Psoas muscle (tissue), 8 donors: Measurements from ENCODE around the gene DPAGT1. TPM values are rescaled to one million over a fixed set of nuclear protein-coding genes. Genes with fewer than 3 reads are reported as not detected.
A peak's percentile ranks its signal among the peaks of the same experiment; 100 is the strongest.

ENCODE experiments used
- ATAC-seq, 4 donors: fragments of 200-7000 bp; cut with Tn5 transposase; one replicate each; pipeline ENCODE4 v1.9.1; 2020; ENCODE audit warnings: moderate library complexity in 3 of 4, mild to moderate bottlenecking in 2 of 4
- DNase-seq, 2 donors: peaks; one replicate each; pipeline ENCODE4 v3.0.0-alpha.2; 2020
- H3K27ac ChIP-seq: fragments of 200-600 bp; one replicate; pipeline ENCODE4 v1.8.0; 2022
- H3K27me3 ChIP-seq, 3 donors: fragments of 200-600 bp in 1 of 3; one replicate each; pipeline versions ENCODE4 v1.6.1 to v1.8.0; 2013 to 2022; ENCODE audit warnings: low read length in 2 of 3, mild to moderate bottlenecking in 2 of 3, moderate library complexity in 1 of 3; ENCODE audit not compliant: insufficient read depth in 3 of 3
- H3K36me3 ChIP-seq, 2 donors: fragments of 200-600 bp in 1 of 2; one replicate each; pipeline versions ENCODE4 v1.6.1 to v1.8.0; 2013 to 2022; ENCODE audit warnings: low read depth in 1 of 2, mild to moderate bottlenecking in 1 of 2, moderate library complexity in 1 of 2; ENCODE audit not compliant: insufficient read depth in 1 of 2
- H3K4me1 ChIP-seq: fragments of 200-600 bp; one replicate; pipeline ENCODE4 v1.8.0; 2022
- H3K4me3 ChIP-seq: fragments of 200-600 bp; one replicate; pipeline ENCODE4 v1.8.0; 2022; ENCODE audit warnings: mild to moderate bottlenecking
- H3K9me3 ChIP-seq: fragments of 200-600 bp; one replicate; pipeline ENCODE4 v1.8.0; 2022
- CTCF ChIP-seq: fragments of 200-600 bp; IDR thresholded peaks from one replicate; pipeline ENCODE4 v1.8.0; 2022; ENCODE audit warnings: antibody characterized with exemption
- WGBS, 3 donors: extraction: QIAGEN DNeasy Blood & Tissue Kit; methylation state at CpG; one replicate each; pipeline versions ENCODE4 v1.1.6 to v1.1.7; 2013; 5-methylcytosine and 5-hydroxymethylcytosine counted together
- intact Hi-C, 2 donors: fragments of 100-400 bp; cut with DNase I; formaldehyde crosslinking; loops; one replicate each; pipeline versions ENCODE4 v1.11.0 to v1.14.2; 2022
- polyA plus RNA-seq, 3 donors: library from polyadenylated mRNA; stranded (reverse); fragments of 200-250 nt; gene quantifications; one replicate each; pipeline ENCODE4 v1.2.3, GENCODE V29; 2013
- total RNA-seq, 4 donors: library from RNA; stranded (reverse); fragmentation: NEBNext Ultra II Directional in 2 of 4; extraction: Animal tissue kit (Norgen Biotek cat#: 25700) in 2 of 4; gene quantifications; one replicate each; pipeline versions ENCODE4 v1.2.1 to v1.2.4, GENCODE V29; 2021 to 2023
- donor health status: healthy with polysubstance abuse.
- donor health status: DM: no; HTN: no; CAD: no; lungs with moderate emphysema.
- donor health status: Bipolar disorder and iron deficiency.
- donor health status: healthy.
- donor health status: DM: yes; HTN: yes; CAD: no.
- donor health status: DM: no; HTN: no; CAD: no.
- donor health status: DM: no; HTN: no; CAD: no.
- donor health status: DM: yes; HTN: yes; CAD: no.

Gene DPAGT1
- total and polyA plus RNA-seq, 7 donors = 9.4 to 38.7 (median 12.5) TPM

- no peaks in the 10 kb centered on the region for H3K27me3 ChIP-seq
- H3K27ac ChIP-seq = no peak overlapping the region
- peaks cover 1 to 56% of the 10 kb centered on the region in 2 donors for H3K36me3 ChIP-seq
- no peak for TF ChIP-seq CTCF
- H3K4me1 ChIP-seq = peaks cover 3% of the 10 kb centered on the region
- 83 to 94% (median 89%) methylated on average over 3 of the region's 3 CpGs for WGBS, 3 donors
- DNase-seq (no peak), ATAC-seq (no peak)
- no peak overlapping the region for H3K4me3 ChIP-seq
- H3K9me3 ChIP-seq = no peaks in the 10 kb centered on the region
- intact Hi-C loops = no loop called here
Measured at GRCh38 chr11:119117004-119117706, 15.5 kb upstream of the DPAGT1 start.

- DNase-seq (no peak), ATAC-seq (no peak)
- no peaks in the 10 kb centered on the region for H3K9me3 ChIP-seq
- H3K36me3 ChIP-seq = peaks cover 2 to 61% of the 10 kb centered on the region in 2 donors
- no peak overlapping the region for H3K27ac ChIP-seq
- H3K27me3 ChIP-seq = no peaks in the 10 kb centered on the region
- 54 to 75% (median 55%) methylated on average over 5 of the region's 5 CpGs for WGBS, 3 donors
- H3K4me3 ChIP-seq = no peak overlapping the region
- H3K4me1 ChIP-seq = peaks cover 3% of the 10 kb centered on the region
- intact Hi-C loops = no loop called here
- TF ChIP-seq CTCF = no peak
Measured at GRCh38 chr11:119116601-119117000, 14.9 kb upstream of the DPAGT1 start.

- DNase-seq (no peak), ATAC-seq (no peak)
- no peaks in the 10 kb centered on the region for H3K27me3 ChIP-seq
- no peaks in the 10 kb centered on the region for H3K9me3 ChIP-seq
- H3K27ac ChIP-seq = no peak overlapping the region
- H3K36me3 ChIP-seq = peaks cover 2 to 65% of the 10 kb centered on the region in 2 donors
- intact Hi-C loops = no loop called here
- no peak overlapping the region for H3K4me3 ChIP-seq
- TF ChIP-seq CTCF = no peak
- 79 to 88% (median 84%) methylated on average over 10 of the region's 10 CpGs for WGBS, 3 donors
- peaks cover 3% of the 10 kb centered on the region for H3K4me1 ChIP-seq
Measured at GRCh38 chr11:119116235-119116594, 14.6 kb upstream of the DPAGT1 start.

- intact Hi-C loops = no loop called here
- TF ChIP-seq CTCF = no peak
- Histone ChIP-seq H3K36me3 (peaks cover 2 to 71% of the 10 kb centered on the region in 2 donors), H3K27me3 (no peaks in the 10 kb centered on the region), H3K9me3 (no peaks in the 10 kb centered on the region), H3K27ac (no peak overlapping the region), H3K4me3 (peak overlapping the region; percentile 18), H3K4me1 (peaks cover 2% of the 10 kb centered on the region)
- DNase-seq (peak; percentile 51 to 69), ATAC-seq (peak in 1 of 4 donors; percentile 28)
- 66 to 74% (median 70%) methylated on average over 24 of the region's 24 CpGs for WGBS, 3 donors
Measured at GRCh38 chr11:119115484-119116234, 14.0 kb upstream of the DPAGT1 start.
